CD4-positive, alpha-beta T cell treated with Interleukin-6 at 100 ng/mL for 8 hours (primary cell): ENCODE results near the gene PNPLA2.
A peak's percentile ranks its signal among the peaks of the same experiment; 100 is the strongest.

ENCODE experiments used
- DNase-seq: peaks from one replicate; pipeline ENCODE4 v3.0.0-alpha.2; 2020; ENCODE audit warnings: mixed read lengths, low spot score

PNPLA2 gene

GRCh38 chr11:818396-819128 is at the start of gene PNPLA2:
Gene PNPLA2 (plus strand): TSS chr11:818914. CDS start chr11:819719, 805 bp downstream.
- no peak for DNase-seq

GRCh38 chr11:769887-770641 is 48.6 kb upstream of the PNPLA2 start:
- DNase-seq = no peak

- DNase-seq = no peak
These were observed 47.8 kb upstream of the PNPLA2 start for GRCh38 chr11:770642-771616.

GRCh38 chr11:771617-772204 is 47.0 kb upstream of the PNPLA2 start:
- DNase-seq = no peak

- DNase-seq = no peak
These were observed 46.0 kb upstream of the PNPLA2 start for GRCh38 chr11:772429-773390.

- DNase-seq = no peak
These were observed 45.3 kb upstream of the PNPLA2 start for GRCh38 chr11:773425-773824.

GRCh38 chr11:773830-774229 is 44.9 kb upstream of the PNPLA2 start:
- no peak for DNase-seq

GRCh38 chr11:774873-775592 is 43.7 kb upstream of the PNPLA2 start:
- no peak for DNase-seq

- DNase-seq = no peak
These were observed 42.5 kb upstream of the PNPLA2 start for GRCh38 chr11:776263-776560.

- no peak for DNase-seq
These were observed 42.0 kb upstream of the PNPLA2 start for GRCh38 chr11:776561-777287.

GRCh38 chr11:777288-778255 is 41.1 kb upstream of the PNPLA2 start, which contains the start of gene GATD1:
Gene GATD1 (minus strand): TSS chr11:777487. CDS start chr11:777462, 25 bp downstream.
- DNase-seq = peak; percentile 91

- DNase-seq = no peak
These were observed 39.4 kb upstream of the PNPLA2 start for GRCh38 chr11:778976-779954.

- no peak for DNase-seq
These were observed 38.7 kb upstream of the PNPLA2 start for GRCh38 chr11:779955-780532.

GRCh38 chr11:782264-783174 is 36.2 kb upstream of the PNPLA2 start:
- DNase-seq = no peak

GRCh38 chr11:783581-784015 is 35.1 kb upstream of the PNPLA2 start:
- no peak for DNase-seq
